Choroid plexus epithelial cell (primary cell): ENCODE measurements around the gene GATD1.

Experiments used
- DNase-seq: peaks from one replicate; pipeline ENCODE4 v3.0.0-alpha.2; 2010; ENCODE audit warnings: low read depth
- H3K4me3 ChIP-seq: 2 replicates; pipeline ENCODE4 v1.5.1; 2011; ENCODE audit warnings: low read depth, mild to moderate bottlenecking, control low read depth, low read length, moderate library complexity
- TF ChIP-seq, protein P1 (sequence below): conservative IDR thresholded peaks from 2 replicates; pipeline ENCODE4 v1.5.1; 2011; ENCODE audit warnings: low read depth, mild to moderate bottlenecking, control low read depth, inconsistent platforms, low read length, moderate library complexity

The GATD1 gene

DNA sequence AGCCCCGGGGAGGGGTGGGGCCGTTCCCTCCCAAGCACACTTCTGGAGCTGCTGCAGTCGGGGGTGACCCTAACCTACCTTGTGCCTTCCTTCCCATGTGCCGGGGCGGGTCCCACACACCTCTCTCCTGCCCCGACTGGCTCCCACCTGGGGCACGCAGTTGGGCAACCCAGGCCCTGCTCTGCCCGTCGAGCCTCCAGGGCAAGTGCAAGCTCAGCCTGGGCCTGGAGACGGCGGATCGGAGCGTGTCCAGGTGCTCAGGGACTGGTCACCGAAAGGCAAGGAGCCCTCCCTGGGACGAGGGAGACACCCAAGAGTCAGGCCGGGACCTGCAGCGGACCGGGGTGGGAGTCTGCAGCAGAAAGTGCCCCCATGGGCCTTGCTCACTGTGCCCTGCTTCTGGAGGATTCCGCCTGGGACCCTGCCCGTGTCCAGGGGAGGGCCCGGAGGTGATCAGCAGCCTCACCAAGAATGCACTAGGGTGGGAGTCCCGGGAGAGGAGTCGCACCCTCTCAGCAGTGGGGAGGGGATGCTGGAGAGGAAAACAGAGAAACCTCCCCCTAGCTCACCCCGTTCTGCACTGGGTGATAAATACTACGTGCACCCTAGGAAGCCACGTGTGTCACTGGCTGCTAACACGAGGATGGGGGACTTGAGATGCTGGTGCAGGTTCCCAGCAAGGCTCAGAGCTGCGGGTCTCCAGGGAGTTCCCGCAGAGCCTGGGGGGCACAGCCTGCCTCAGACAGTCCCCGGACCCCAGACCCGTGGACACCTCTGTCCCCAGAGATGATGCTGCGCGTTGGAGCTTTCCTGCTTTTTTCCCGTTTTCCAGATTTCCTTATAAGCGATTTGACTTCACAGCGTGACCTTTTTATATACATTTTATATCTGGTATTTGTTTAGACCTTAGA is 5.2 kb upstream of the GATD1 start:
- DNase-seq, result no peak
- H3K4me3 ChIP-seq, result no peak overlapping the region
- TF ChIP-seq, protein P1, sequence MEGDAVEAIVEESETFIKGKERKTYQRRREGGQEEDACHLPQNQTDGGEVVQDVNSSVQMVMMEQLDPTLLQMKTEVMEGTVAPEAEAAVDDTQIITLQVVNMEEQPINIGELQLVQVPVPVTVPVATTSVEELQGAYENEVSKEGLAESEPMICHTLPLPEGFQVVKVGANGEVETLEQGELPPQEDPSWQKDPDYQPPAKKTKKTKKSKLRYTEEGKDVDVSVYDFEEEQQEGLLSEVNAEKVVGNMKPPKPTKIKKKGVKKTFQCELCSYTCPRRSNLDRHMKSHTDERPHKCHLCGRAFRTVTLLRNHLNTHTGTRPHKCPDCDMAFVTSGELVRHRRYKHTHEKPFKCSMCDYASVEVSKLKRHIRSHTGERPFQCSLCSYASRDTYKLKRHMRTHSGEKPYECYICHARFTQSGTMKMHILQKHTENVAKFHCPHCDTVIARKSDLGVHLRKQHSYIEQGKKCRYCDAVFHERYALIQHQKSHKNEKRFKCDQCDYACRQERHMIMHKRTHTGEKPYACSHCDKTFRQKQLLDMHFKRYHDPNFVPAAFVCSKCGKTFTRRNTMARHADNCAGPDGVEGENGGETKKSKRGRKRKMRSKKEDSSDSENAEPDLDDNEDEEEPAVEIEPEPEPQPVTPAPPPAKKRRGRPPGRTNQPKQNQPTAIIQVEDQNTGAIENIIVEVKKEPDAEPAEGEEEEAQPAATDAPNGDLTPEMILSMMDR, result no peak

DNA sequence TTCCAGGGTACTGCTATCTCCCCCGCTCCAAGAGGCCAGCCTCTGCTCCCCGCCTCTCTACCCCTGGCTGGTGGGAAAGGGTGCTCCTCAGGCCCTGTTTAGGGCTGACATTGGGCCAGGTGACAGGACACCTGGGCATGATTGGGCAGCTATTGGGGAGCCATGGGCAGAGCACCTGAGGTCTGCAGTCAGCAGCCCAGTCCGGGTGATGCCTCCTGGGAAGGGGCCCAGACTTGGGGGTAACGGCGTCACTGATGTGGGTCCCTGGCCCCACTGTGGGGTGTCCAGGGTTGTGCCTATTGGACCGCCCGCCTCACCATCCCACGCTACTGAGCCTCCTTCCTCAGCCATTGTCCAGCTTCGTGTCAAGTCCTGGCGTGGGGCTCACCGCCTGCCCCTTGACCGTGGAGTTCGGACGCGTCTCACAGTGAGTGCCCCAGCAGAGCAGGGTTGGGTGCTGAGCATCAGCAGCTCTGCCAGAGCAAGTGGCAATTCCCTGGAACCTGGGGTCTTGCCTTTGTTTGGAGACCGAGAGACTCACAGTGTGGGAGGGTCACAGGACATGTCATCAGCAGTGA is 2.8 kb upstream of the GATD1 start:
- no peak for DNase-seq
- TF ChIP-seq, protein P1, result no peak
- H3K4me3 ChIP-seq, result no peak overlapping the region

DNA sequence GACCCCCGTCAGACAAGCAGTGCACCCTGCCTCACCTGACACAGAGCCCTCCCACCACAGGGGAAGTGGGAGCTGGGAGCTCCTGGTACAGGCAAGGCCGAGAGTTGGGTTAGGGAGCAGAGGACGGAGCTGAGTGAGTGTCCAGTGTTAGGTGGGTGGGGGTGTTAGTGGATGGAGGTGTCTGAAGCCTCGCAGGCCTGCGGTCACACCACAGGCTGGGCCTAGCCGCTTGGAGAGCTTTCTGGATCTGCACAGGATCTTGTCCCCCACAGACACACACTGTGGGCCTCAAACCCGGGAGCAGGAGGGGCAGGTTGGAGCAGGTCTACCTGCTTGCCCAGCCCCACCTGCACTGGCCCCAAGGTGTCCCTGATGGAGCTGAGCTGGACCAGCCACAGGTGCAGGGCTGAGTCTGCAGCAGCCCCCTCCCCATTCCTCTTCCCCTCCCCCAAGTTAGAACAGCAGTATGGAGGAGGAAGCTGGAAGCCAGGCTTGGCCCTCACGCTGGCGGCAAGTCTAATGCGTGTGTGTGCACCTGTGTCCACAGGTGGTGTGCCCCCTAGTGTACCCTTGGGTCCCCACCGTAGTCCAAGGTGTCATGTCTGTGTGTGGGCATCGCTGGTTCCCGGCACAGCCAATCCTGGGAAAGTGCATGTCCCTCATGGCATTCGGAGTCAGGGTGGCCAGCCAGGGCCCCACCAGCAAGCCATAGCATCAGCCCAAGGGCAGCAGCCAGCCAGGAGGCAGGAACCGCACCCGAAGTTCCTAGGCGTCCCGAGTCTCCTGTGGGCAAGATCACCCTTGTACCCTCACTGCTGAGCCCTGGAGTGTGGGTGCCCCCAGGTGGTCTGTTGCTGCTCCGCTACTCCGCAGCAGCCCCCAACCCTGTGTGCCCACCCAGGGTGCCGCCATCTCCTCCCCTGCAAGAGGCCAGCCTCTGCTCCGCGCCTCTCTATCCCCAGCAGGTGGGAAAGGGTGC is 2.0 kb upstream of the GATD1 start:
- no peak for DNase-seq
- H3K4me3 ChIP-seq, result no peak overlapping the region
- TF ChIP-seq, protein P1, result no peak

DNA sequence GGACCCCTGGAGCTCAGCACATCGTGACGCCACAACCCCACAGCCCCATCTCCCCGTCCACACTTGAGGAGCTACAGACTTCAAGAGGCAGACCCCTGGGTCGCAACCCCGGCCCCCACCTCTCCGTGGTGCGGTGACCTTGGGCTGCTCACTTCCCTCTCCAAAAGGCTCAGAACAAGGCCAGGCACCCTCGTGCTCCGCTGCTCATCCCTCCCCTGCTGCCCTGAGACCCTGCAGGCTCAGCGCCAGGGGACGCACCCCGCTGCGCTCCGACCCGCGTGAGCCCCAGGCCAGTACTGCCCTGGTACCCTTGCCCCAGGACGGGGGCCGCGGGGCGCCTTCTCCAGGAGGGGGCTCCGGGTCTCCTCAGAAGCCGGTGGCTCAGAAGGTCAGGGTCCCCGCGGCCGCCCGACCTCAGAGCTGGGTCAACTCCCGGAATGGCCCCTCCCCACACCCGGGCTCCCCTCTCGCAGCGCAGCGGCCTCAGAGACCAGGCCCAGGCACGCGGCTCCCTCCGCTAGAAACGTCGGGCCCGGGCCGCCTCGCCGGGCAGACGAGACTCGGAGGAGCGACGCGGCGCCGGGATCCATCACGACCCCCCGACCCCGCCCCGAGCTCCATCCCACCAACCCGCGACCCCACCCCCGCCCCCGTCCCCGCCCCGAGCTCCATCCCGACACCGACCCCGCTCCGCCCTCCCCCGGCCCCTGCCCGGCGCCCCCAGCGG is 563 bp downstream of the GATD1 start:
- H3K4me3 ChIP-seq, result peak overlapping the region; percentile 88
- TF ChIP-seq, protein P1, result no peak
- peak; percentile 34 for DNase-seq

DNA sequence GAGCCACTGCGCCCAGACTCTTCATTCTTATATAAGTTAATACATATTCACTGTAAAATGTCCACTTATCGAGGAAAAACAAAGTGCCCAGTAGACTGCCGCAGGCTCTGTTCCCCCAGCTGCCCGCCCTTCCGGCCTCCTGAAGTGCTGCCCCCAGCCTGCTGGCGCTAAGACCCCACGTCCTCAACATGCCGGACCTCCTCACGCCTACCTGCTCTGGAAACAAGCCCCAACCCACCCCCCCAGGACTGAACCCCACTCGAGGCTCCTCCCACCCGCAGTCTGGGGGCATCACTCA is 1.1 kb downstream of the GATD1 start:
- peak overlapping the region; percentile 88 for H3K4me3 ChIP-seq
- no peak for DNase-seq
- TF ChIP-seq, protein P1, result no peak

DNA sequence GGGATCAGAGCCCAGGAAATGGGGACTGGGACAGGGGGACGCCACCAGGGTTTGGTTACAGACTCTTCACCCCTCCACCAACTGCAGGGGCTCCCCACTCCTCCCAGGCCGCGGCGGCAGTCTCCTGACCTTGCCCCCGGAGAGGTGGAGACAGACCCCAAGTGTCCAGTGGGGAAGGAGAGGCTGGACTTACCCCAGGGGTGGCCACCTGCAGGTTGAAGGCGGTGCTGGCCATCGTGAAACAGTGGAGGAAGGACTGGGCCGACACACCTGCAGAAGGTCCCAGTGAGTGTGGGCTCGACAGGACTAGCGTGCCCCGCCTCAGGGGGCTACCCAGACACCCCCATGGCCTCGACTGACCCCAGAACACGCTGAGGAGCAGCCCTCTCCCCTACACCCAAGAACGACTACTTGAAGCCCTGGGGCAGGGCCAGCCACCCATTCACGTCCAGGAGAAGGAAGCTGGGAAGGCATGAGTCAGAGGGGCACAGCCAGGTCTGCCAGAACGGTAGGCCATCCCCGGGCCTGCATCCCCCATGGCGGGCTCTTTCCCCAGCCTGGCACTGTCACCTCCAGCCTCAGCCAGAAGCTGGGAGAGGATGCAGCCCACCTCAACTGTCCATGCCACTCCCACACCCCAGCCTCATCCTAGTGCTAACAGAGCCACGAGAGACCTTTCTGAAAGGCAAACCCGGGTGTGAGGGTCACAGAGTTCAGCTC is 2.3 kb downstream of the GATD1 start:
- DNase-seq, result no peak
- TF ChIP-seq, protein P1, result no peak
- peak overlapping the region; percentile 18 for H3K4me3 ChIP-seq
